Activated CD8-positive, alpha-beta T cell treated with anti-CD3 and anti-CD28 coated beads for 36 hours (primary cell): Measurements from ENCODE around the gene ANKRD55. TPM values are rescaled to one million over a fixed set of nuclear protein-coding genes. Genes with fewer than 3 reads are reported as not detected.
"Not testable (repeated sequence)": the region's sequence is repeated elsewhere in the genome, so short reads cannot be mapped to it uniquely, and the experiment has no call there.

ENCODE experiments used
- ATAC-seq: fragments of 200-7000 bp; cut with Tn5 transposase; one replicate; pipeline ENCODE4 v1.10.0; 2021; ENCODE audit warnings: mild to moderate bottlenecking, moderate library complexity
- CTCF ChIA-PET: fragments of 350-600 bp; sonication (Branson Sonifier 250); formaldehyde crosslinking; loops from one replicate; lab custom pipeline; 2021; ENCODE audit warnings: antibody characterized with exemption; lab: Charles Lee
- POLR2A ChIA-PET: fragments of 350-600 bp; sonication (Branson Sonifier 250); formaldehyde crosslinking; loops from one replicate; lab custom pipeline; 2021; ENCODE audit warnings: antibody characterized with exemption; lab: Charles Lee
- DNase-seq: peaks from one replicate; pipeline ENCODE4 v3.0.0-alpha.2; 2020
- H3K27ac Mint-ChIP-seq: one replicate; pipeline ENCODE4 v1.8.0; 2021; ENCODE audit warnings: mild to moderate bottlenecking, mixed read lengths
- H3K27me3 Mint-ChIP-seq: one replicate; pipeline ENCODE4 v1.8.0; 2021; ENCODE audit warnings: mixed read lengths
- H3K36me3 Mint-ChIP-seq: one replicate; pipeline ENCODE4 v1.8.0; 2021; ENCODE audit warnings: low read depth, mixed read lengths
- H3K4me1 Mint-ChIP-seq: one replicate; pipeline ENCODE4 v1.8.0; 2021; ENCODE audit warnings: low read depth, mixed read lengths
- H3K4me3 Mint-ChIP-seq: one replicate; pipeline ENCODE4 v1.8.0; 2021; ENCODE audit warnings: mild to moderate bottlenecking, moderate library complexity, mixed read lengths
- H3K9me3 Mint-ChIP-seq: one replicate; pipeline ENCODE4 v1.8.0; 2021; ENCODE audit warnings: mixed read lengths
- intact Hi-C: fragments of 100-400 bp; cut with micrococcal nuclease; formaldehyde crosslinking; loops from one replicate; pipeline ENCODE4 v1.10.0; 2022
- total RNA-seq, 2 experiments: library from RNA; stranded (reverse); gene quantifications; one replicate each; pipeline ENCODE4 v1.2.3, GENCODE V29; 2021
- TF ChIP-seq, protein P1 (sequence below): fragments of 200-600 bp; IDR thresholded peaks from one replicate; pipeline ENCODE4 v1.8.0; 2022; ENCODE audit warnings: antibody characterized with exemption, mild to moderate bottlenecking

Gene ANKRD55
- total RNA-seq, 2 experiments from 2014 or later = not detected

DNA sequence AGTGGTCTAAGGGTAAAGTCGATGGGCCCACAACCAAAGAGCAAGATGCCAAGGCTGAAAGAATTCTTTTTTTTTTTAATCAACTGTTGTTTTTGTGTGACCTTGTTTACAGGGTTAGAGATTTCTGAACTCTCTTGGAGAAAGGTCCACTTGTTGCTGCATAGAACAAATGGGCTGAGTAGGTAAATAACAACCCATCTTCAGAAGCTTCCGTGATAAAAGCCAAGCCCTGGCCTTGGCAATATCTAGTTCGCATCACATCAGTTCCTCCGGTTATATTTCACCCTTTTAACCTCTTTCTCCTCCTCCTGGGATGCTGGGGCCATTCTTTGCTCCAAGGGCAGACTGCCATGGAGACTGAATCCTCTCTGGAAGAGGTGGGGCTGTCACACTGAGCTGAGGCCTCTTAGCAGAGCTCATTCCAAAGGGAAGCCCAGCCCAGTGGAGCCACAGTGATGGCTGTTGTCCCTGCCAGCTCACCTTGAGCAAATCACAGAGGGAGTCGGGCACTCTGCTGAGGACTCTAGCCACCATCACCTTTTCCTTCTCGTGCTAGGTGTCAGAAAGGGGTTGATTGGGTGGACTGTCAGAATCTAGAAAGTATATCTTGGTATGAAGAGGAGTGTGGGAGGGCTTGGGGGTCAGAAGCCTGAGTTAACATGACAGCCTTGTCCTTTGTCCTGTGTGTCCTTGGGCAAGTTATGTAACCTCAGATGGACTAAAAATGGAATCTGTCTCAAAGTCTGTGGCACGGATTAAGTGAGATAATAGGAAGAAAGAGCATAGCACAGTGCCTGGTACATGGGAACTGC lies 17.9 kb downstream of the ANKRD55 start:
- intact Hi-C loops = no loop called here
- no peaks in the 10 kb centered on the region for H3K27me3 Mint-ChIP-seq
- H3K4me3 Mint-ChIP-seq = no peak overlapping the region
- no peaks in the 10 kb centered on the region for H3K36me3 Mint-ChIP-seq
- no peak overlapping the region for H3K27ac Mint-ChIP-seq
- ATAC-seq = no peak
- peaks cover 21% of the 10 kb centered on the region for H3K9me3 Mint-ChIP-seq
- no peaks in the 10 kb centered on the region for H3K4me1 Mint-ChIP-seq
- TF ChIP-seq, protein P1, sequence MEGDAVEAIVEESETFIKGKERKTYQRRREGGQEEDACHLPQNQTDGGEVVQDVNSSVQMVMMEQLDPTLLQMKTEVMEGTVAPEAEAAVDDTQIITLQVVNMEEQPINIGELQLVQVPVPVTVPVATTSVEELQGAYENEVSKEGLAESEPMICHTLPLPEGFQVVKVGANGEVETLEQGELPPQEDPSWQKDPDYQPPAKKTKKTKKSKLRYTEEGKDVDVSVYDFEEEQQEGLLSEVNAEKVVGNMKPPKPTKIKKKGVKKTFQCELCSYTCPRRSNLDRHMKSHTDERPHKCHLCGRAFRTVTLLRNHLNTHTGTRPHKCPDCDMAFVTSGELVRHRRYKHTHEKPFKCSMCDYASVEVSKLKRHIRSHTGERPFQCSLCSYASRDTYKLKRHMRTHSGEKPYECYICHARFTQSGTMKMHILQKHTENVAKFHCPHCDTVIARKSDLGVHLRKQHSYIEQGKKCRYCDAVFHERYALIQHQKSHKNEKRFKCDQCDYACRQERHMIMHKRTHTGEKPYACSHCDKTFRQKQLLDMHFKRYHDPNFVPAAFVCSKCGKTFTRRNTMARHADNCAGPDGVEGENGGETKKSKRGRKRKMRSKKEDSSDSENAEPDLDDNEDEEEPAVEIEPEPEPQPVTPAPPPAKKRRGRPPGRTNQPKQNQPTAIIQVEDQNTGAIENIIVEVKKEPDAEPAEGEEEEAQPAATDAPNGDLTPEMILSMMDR = no peak
- no peak for DNase-seq
- ChIA-PET POLR2A (no interaction called here), CTCF (no interaction called here)

- CTCF ChIA-PET, intact Hi-C loops, H3K27ac Mint-ChIP-seq, H3K36me3 Mint-ChIP-seq, H3K4me3 Mint-ChIP-seq, H3K27me3 Mint-ChIP-seq, H3K4me1 Mint-ChIP-seq, ATAC-seq, POLR2A ChIA-PET: not testable (repeated sequence)
- peaks cover 21% of the 10 kb centered on the region for H3K9me3 Mint-ChIP-seq
- peak; percentile 12 for DNase-seq
Observed at GRCh38 chr5:56213886-56214535, 19.1 kb downstream of the ANKRD55 start.

DNA sequence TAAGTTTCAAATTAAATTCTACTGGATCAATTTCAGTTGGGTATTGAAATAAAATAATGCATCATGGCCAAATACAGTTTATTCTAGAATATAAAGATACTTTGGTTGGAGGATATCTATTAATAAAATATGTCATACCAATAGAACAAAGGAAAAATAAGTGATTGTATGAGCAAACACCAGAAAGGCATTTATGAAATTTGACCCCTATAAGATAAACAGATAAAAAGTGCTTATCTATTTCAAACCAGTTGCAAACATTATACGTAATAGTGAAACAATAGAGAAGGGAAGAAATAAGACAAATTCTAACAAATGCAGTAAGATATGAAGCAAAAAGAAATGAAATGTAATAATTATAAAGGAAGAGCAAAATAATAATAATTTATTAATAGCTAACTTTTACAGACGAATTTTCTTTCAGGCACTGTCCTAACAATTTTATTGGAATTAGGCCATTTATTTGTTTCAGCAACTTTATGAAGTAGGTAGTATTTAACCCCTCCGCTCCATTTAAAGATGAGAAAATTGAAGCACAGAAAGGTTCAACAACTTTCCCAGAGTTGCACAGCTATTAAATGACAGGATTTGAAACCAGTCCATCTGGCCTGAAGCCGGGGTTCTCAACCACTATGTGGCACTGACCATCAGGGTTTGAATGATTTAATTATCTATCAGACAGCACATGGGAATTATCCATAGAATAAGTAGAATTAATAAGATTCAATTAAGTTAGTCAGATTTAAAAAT lies 20.8 kb downstream of the ANKRD55 start:
- TF ChIP-seq, protein P1 = no peak
- CTCF ChIA-PET = no interaction called here
- peaks cover 18% of the 10 kb centered on the region for H3K9me3 Mint-ChIP-seq
- H3K27ac Mint-ChIP-seq = no peak overlapping the region
- intact Hi-C loops = no loop called here
- no peaks in the 10 kb centered on the region for H3K27me3 Mint-ChIP-seq
- ATAC-seq (no peak), DNase-seq (no peak)
- no peaks in the 10 kb centered on the region for H3K36me3 Mint-ChIP-seq
- POLR2A ChIA-PET = no interaction called here
- no peak overlapping the region for H3K4me3 Mint-ChIP-seq
- no peaks in the 10 kb centered on the region for H3K4me1 Mint-ChIP-seq

DNA sequence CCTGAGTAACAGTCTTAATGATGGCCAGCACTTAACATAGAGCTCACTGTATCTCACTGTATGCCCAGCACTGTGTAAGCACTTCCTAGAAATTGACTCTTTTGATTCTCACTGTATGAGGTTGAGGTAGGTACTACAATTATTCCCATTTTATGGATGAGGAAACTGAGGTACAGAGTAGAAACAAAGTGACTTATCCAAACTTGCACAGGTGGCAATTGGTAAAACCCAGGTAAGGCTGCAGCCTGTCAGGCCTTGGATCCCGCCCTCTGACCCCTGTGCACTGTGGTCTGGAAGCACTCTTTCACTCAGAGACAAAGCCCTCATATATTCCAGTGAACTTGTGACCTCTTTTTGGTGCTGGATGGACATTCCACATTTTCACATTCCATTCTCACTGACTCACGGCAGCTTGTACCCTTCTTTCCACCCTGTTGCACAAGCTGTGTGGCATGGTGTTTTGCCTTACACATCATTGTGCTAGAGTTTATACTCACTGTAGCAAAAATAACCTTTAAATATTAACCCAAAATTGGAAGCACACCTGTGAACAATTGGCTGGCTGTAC lies 21.7 kb downstream of the ANKRD55 start:
- Mint-ChIP-seq H3K4me1 (no peaks in the 10 kb centered on the region), H3K27me3 (no peaks in the 10 kb centered on the region), H3K4me3 (no peak overlapping the region), H3K36me3 (no peaks in the 10 kb centered on the region), H3K9me3 (peaks cover 10% of the 10 kb centered on the region), H3K27ac (no peak overlapping the region)
- intact Hi-C loops = no loop called here
- CTCF ChIA-PET = no interaction called here
- ATAC-seq = no peak
- no peak for DNase-seq
- POLR2A ChIA-PET = no interaction called here
- TF ChIP-seq, protein P1 = no peak

GRCh38 chr5:56208681-56209080 lies 24.4 kb downstream of the ANKRD55 start:
- ChIA-PET CTCF (interaction anchor here (1.2 kb wide), 1 partner anchor 273 kb away, joined by 3 read pairs; no protein-coding TSS in a partner anchor), POLR2A (no interaction called here)
- H3K9me3 Mint-ChIP-seq = peaks cover 2% of the 10 kb centered on the region

More at GRCh38 chr5:56208681-56209080, 24.4 kb downstream of the ANKRD55 start:
- ATAC-seq (no peak), DNase-seq (no peak)
- Mint-ChIP-seq H3K27me3 (no peaks in the 10 kb centered on the region), H3K36me3 (no peaks in the 10 kb centered on the region), H3K4me1 (no peaks in the 10 kb centered on the region), H3K27ac (no peak overlapping the region), H3K4me3 (no peak overlapping the region)
- TF ChIP-seq, protein P1 = no peak
- intact Hi-C loops = no loop called here
